HEK293 (cell line): Measurements from ENCODE around the gene NUP210.
A peak's percentile ranks its signal among the peaks of the same experiment; 100 is the strongest.

Experiments used
- CTCF ChIA-PET: fragments of 350-600 bp; formaldehyde crosslinking; extraction: SDS; loops from one replicate; lab custom pipeline; 2021; ENCODE audit warnings: antibody characterized with exemption; lab: Yijun Ruan, JAX
- POLR2A ChIA-PET: fragments of 300-600 bp; formaldehyde crosslinking; extraction: SDS; loops from one replicate; lab custom pipeline; 2020; ENCODE audit warnings: antibody characterized with exemption, inconsistent platforms; lab: Yijun Ruan, JAX
- H3K27ac ChIP-seq: fragments of 200-500 bp; sonication (Bioruptor generic); 2 replicates; pipeline ENCODE4 v1.5.1; 2014; ENCODE audit warnings: low read depth, low read length, control low read depth, inconsistent platforms; ENCODE audit errors: extremely low read depth
- H3K36me3 ChIP-seq, 2 experiments: fragments of 200-500 bp in 1 of 2; sonication (Bioruptor generic) in 1 of 2; 1 replicate in 1 of 2; 2 replicates in 1 of 2; pipeline ENCODE4 v1.5.1; 2014 to 2017; ENCODE audit warnings: inconsistent platforms in 2 of 2, low read length in 2 of 2; ENCODE audit not compliant: control insufficient read depth in 2 of 2, insufficient read depth in 1 of 2
- H3K4me1 ChIP-seq: fragments of 200-500 bp; sonication (Bioruptor generic); 2 replicates; pipeline ENCODE4 v1.5.1; 2014; ENCODE audit warnings: mild to moderate bottlenecking, low read length, inconsistent platforms; ENCODE audit not compliant: control insufficient read depth, insufficient read depth
- H3K4me3 ChIP-seq: 2 replicates; pipeline ENCODE4 v1.5.1; 2011; ENCODE audit warnings: low read depth, mild to moderate bottlenecking, control low read depth, low read length, moderate library complexity
- H3K9me3 ChIP-seq: fragments of 200-500 bp; sonication (Bioruptor generic); 2 replicates; pipeline ENCODE4 v1.5.1; 2014; ENCODE audit warnings: low read depth, low read length, inconsistent platforms; ENCODE audit not compliant: control insufficient read depth, insufficient read depth
- KLF8 ChIP-seq: fragments of 450-650 bp; formaldehyde crosslinking; IDR thresholded peaks from 2 replicates; pipeline ENCODE4 v1.5.1; 2016; ENCODE audit warnings: missing biosample characterization, missing genetic modification characterization
- ZBTB1 ChIP-seq: fragments of 450-650 bp; formaldehyde crosslinking; IDR thresholded peaks from 2 replicates; pipeline ENCODE4 v1.5.1; 2016; ENCODE audit warnings: missing biosample characterization, missing genetic modification characterization
- ZBTB17 ChIP-seq: fragments of 450-650 bp; formaldehyde crosslinking; IDR thresholded peaks from 2 replicates; pipeline ENCODE4 v1.5.1; 2016; ENCODE audit warnings: missing biosample characterization, missing genetic modification characterization
- ZBTB8A ChIP-seq: fragments of 450-650 bp; formaldehyde crosslinking; IDR thresholded peaks from 2 replicates; pipeline ENCODE4 v1.5.1; 2016; ENCODE audit warnings: missing biosample characterization, missing genetic modification characterization
- ZFP3 ChIP-seq: fragments of 450-650 bp; formaldehyde crosslinking; IDR thresholded peaks from 2 replicates; pipeline ENCODE4 v1.5.1; 2016; ENCODE audit warnings: low read depth, missing biosample characterization, missing genetic modification characterization
- ZNF112 ChIP-seq: fragments of 450-650 bp; formaldehyde crosslinking; IDR thresholded peaks from 2 replicates; pipeline ENCODE4 v1.5.0; 2017; ENCODE audit warnings: missing biosample characterization, missing genetic modification characterization
- ZNF157 ChIP-seq: fragments of 450-650 bp; formaldehyde crosslinking; IDR thresholded peaks from 2 replicates; pipeline ENCODE4 v1.5.1; 2016; ENCODE audit warnings: missing biosample characterization, missing genetic modification characterization
- ZNF16 ChIP-seq: fragments of 450-650 bp; formaldehyde crosslinking; IDR thresholded peaks from 2 replicates; pipeline ENCODE4 v1.5.1; 2016; ENCODE audit warnings: low read depth, missing biosample characterization, missing genetic modification characterization
- ZNF416 ChIP-seq: fragments of 450-650 bp; formaldehyde crosslinking; IDR thresholded peaks from 2 replicates; pipeline ENCODE4 v1.5.1; 2016; ENCODE audit warnings: missing biosample characterization, missing genetic modification characterization
- ZNF585B ChIP-seq: fragments of 450-650 bp; formaldehyde crosslinking; IDR thresholded peaks from 2 replicates; pipeline ENCODE4 v1.5.1; 2016; ENCODE audit warnings: missing biosample characterization, missing genetic modification characterization
- ZNF624 ChIP-seq: fragments of 450-650 bp; formaldehyde crosslinking; IDR thresholded peaks from 2 replicates; pipeline ENCODE4 v1.5.1; 2017; ENCODE audit warnings: missing biosample characterization, missing genetic modification characterization
- ZNF76 ChIP-seq: fragments of 450-650 bp; formaldehyde crosslinking; IDR thresholded peaks from 2 replicates; pipeline ENCODE4; 2016; ENCODE audit warnings: low read depth, missing biosample characterization, missing genetic modification characterization, borderline replicate concordance
- ZNF843 ChIP-seq: fragments of 450-650 bp; formaldehyde crosslinking; IDR thresholded peaks from 2 replicates; pipeline ENCODE4 v1.5.1; 2016; ENCODE audit warnings: missing biosample characterization, missing genetic modification characterization
- ZSCAN16 ChIP-seq: fragments of 450-650 bp; formaldehyde crosslinking; IDR thresholded peaks from 2 replicates; pipeline ENCODE4 v1.5.1; 2016; ENCODE audit warnings: missing biosample characterization, missing genetic modification characterization
- TF ChIP-seq, protein P1 (sequence below): fragments of 450-650 bp; formaldehyde crosslinking; IDR thresholded peaks from 2 replicates; pipeline ENCODE4 v1.5.0; 2017; ENCODE audit warnings: missing biosample characterization, missing genetic modification characterization, borderline replicate concordance
- TF ChIP-seq, protein P2 (sequence below): fragments of 450-650 bp; formaldehyde crosslinking; IDR thresholded peaks from 2 replicates; pipeline ENCODE4 v1.5.1; 2016; ENCODE audit warnings: missing biosample characterization, missing genetic modification characterization
- TF ChIP-seq, protein P3 (sequence below): fragments of 450-650 bp; formaldehyde crosslinking; IDR thresholded peaks from 2 replicates; pipeline ENCODE4 v1.5.1; 2017; ENCODE audit warnings: missing biosample characterization, missing genetic modification characterization
- TF ChIP-seq, protein P4 (sequence below): fragments of 450-650 bp; formaldehyde crosslinking; IDR thresholded peaks from 2 replicates; pipeline ENCODE4 v1.5.1; 2016; ENCODE audit warnings: missing biosample characterization, missing genetic modification characterization
- TF ChIP-seq, protein P5 (sequence below): fragments of 450-650 bp; IDR thresholded peaks from 2 replicates; pipeline ENCODE4 v1.5.1; 2018; ENCODE audit warnings: missing biosample characterization, mild to moderate bottlenecking, missing genetic modification characterization

The NUP210 gene

DNA sequence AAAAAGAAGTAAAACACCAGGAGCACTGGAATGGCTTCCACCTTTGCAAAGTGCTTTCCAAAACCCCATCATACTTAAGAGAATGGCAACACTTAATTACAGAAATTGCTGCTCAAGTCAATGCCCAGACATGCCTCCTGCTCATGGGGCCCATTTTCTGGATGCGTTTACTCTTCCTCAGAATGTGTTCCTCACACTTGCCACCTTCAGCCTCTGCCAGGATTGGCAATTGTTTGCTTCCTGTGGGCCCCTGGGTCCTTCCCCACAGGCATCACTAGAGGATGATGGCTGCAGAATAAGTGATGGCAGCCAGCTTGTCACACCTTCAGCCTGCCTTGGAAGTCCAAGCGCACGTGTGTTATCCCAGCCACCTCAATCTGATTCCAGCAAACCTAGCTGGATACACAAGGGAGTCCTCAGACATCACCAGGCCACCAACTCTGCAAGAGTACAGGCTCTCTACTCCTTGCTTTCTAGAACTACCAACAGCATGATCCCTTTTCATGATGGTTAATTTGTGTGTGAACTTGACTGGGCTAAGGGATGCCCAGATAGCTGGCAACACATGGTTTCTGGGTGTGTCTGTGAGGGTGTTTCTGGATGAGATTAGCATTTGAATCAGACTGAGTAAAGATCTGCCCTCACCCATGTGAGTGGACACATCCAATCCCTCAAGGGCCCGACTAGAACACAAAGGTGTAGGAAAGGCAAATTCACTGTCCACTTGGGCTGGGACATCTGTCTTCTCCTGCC lies 4.9 kb upstream of the NUP210 start:
- Histone ChIP-seq H3K4me3 (no peak overlapping the region), H3K4me1 (peaks cover 4% of the 10 kb centered on the region; the same call in 1 of the 2 replicates), H3K9me3 (no peaks in the 10 kb centered on the region), H3K36me3 (no peaks in the 10 kb centered on the region), H3K27ac (no peak overlapping the region)
- CTCF ChIA-PET, result interaction anchor here (1.0 kb wide), 1 partner anchor 28 kb away, joined by 4 read pairs; no protein-coding TSS in a partner anchor
- POLR2A ChIA-PET, result no interaction called here
- TF ChIP-seq ZBTB17 (tag by site-specific recombination) (peak; percentile 94), ZNF416 (tag by site-specific recombination) (peak; percentile 98)
- TF ChIP-seq, protein P1, sequence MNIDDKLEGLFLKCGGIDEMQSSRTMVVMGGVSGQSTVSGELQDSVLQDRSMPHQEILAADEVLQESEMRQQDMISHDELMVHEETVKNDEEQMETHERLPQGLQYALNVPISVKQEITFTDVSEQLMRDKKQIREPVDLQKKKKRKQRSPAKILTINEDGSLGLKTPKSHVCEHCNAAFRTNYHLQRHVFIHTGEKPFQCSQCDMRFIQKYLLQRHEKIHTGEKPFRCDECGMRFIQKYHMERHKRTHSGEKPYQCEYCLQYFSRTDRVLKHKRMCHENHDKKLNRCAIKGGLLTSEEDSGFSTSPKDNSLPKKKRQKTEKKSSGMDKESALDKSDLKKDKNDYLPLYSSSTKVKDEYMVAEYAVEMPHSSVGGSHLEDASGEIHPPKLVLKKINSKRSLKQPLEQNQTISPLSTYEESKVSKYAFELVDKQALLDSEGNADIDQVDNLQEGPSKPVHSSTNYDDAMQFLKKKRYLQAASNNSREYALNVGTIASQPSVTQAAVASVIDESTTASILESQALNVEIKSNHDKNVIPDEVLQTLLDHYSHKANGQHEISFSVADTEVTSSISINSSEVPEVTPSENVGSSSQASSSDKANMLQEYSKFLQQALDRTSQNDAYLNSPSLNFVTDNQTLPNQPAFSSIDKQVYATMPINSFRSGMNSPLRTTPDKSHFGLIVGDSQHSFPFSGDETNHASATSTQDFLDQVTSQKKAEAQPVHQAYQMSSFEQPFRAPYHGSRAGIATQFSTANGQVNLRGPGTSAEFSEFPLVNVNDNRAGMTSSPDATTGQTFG (tag by site-specific recombination), result no peak

DNA sequence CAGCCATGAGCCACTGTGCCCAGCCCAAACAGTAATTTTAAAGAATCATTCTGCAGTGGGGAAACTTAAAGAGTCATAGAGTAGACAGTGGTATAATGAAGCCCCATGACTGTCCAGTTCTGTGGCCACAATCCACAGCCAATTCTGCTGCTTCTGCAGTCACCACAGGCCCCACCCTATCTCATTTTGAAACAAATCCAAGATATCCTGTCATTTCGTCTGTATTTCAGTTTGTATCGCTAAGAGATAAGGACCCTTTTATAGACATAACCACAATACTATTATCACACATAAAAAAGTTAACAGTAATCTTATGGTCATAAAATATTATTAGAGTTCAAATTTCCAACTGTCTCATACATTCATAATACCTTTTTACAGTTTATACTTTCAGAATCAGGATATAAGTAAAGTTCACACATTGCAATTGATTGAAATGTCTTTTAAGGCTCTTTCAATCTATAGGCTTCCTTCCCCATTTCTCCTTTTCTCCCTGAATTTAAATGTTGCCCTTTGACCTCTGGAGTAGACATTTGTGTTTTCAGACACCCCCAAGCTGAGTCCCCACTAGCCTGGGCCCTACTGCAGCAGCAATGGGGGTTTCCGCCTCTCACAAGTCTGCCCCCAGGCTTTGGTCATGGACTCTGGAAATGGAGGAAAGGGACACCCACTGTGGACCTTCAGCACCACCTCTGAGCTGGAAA lies 4.2 kb upstream of the NUP210 start:
- no peak overlapping the region for H3K27ac ChIP-seq
- H3K36me3 ChIP-seq, result no peaks in the 10 kb centered on the region
- ChIA-PET CTCF (interaction anchor here (1.0 kb wide), 1 partner anchor 28 kb away, joined by 4 read pairs; no protein-coding TSS in a partner anchor), POLR2A (no interaction called here)
- no peak overlapping the region for H3K4me3 ChIP-seq
- TF ChIP-seq ZNF843, result peak; percentile 38; the same call in 1 of the 2 replicates
- TF ChIP-seq ZSCAN16 (tag by site-specific recombination), result no peak
- TF ChIP-seq, protein P2, sequence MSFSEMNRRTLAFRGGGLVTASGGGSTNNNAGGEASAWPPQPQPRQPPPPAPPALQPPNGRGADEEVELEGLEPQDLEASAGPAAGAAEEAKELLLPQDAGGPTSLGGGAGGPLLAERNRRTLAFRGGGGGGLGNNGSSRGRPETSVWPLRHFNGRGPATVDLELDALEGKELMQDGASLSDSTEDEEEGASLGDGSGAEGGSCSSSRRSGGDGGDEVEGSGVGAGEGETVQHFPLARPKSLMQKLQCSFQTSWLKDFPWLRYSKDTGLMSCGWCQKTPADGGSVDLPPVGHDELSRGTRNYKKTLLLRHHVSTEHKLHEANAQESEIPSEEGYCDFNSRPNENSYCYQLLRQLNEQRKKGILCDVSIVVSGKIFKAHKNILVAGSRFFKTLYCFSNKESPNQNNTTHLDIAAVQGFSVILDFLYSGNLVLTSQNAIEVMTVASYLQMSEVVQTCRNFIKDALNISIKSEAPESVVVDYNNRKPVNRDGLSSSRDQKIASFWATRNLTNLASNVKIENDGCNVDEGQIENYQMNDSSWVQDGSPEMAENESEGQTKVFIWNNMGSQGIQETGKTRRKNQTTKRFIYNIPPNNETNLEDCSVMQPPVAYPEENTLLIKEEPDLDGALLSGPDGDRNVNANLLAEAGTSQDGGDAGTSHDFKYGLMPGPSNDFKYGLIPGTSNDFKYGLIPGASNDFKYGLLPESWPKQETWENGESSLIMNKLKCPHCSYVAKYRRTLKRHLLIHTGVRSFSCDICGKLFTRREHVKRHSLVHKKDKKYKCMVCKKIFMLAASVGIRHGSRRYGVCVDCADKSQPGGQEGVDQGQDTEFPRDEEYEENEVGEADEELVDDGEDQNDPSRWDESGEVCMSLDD (tag by site-specific recombination), result no peak
- TF ChIP-seq, protein P3, sequence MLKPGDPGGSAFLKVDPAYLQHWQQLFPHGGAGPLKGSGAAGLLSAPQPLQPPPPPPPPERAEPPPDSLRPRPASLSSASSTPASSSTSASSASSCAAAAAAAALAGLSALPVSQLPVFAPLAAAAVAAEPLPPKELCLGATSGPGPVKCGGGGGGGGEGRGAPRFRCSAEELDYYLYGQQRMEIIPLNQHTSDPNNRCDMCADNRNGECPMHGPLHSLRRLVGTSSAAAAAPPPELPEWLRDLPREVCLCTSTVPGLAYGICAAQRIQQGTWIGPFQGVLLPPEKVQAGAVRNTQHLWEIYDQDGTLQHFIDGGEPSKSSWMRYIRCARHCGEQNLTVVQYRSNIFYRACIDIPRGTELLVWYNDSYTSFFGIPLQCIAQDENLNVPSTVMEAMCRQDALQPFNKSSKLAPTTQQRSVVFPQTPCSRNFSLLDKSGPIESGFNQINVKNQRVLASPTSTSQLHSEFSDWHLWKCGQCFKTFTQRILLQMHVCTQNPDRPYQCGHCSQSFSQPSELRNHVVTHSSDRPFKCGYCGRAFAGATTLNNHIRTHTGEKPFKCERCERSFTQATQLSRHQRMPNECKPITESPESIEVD (tag by site-specific recombination), result peak; percentile 41; the same call in 1 of the 2 replicates
- TF ChIP-seq ZNF624 (tag by site-specific recombination), result no peak
- no peak for TF ChIP-seq ZNF585B (tag by site-specific recombination)
- TF ChIP-seq KLF8 (tag by site-specific recombination), result no peak
- TF ChIP-seq ZNF112 (tag by site-specific recombination), result no peak
- TF ChIP-seq ZBTB8A, result no peak
- no peak for TF ChIP-seq ZFP3 (tag by site-specific recombination)
- TF ChIP-seq ZBTB1, result no peak
- TF ChIP-seq, protein P4, sequence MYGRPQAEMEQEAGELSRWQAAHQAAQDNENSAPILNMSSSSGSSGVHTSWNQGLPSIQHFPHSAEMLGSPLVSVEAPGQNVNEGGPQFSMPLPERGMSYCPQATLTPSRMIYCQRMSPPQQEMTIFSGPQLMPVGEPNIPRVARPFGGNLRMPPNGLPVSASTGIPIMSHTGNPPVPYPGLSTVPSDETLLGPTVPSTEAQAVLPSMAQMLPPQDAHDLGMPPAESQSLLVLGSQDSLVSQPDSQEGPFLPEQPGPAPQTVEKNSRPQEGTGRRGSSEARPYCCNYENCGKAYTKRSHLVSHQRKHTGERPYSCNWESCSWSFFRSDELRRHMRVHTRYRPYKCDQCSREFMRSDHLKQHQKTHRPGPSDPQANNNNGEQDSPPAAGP, result no peak
- TF ChIP-seq ZNF76, result no peak
- TF ChIP-seq ZNF157 (tag by site-specific recombination), result no peak
- no peak for TF ChIP-seq ZNF16
- TF ChIP-seq, protein P5, sequence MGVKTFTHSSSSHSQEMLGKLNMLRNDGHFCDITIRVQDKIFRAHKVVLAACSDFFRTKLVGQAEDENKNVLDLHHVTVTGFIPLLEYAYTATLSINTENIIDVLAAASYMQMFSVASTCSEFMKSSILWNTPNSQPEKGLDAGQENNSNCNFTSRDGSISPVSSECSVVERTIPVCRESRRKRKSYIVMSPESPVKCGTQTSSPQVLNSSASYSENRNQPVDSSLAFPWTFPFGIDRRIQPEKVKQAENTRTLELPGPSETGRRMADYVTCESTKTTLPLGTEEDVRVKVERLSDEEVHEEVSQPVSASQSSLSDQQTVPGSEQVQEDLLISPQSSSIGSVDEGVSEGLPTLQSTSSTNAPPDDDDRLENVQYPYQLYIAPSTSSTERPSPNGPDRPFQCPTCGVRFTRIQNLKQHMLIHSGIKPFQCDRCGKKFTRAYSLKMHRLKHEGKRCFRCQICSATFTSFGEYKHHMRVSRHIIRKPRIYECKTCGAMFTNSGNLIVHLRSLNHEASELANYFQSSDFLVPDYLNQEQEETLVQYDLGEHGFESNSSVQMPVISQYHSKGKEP (tag by site-specific recombination), result no peak
- H3K4me1 ChIP-seq, result peaks cover 4% of the 10 kb centered on the region; the same call in 1 of the 2 replicates
- no peaks in the 10 kb centered on the region for H3K9me3 ChIP-seq
